Measurements from ENCODE around the gene DDHD1.

The DDHD1 gene

GRCh38 chr14:53152184-53152886, 788 bp downstream of the DDHD1 start:
- peak; percentile 64 for DNase-seq (ENCODE audit: low spot score)
- in situ Hi-C loops (cut with MboI; ENCODE audit: low sequenced_read_pairs, unreplicated experiment), result no loop called here
- no peak for TF ChIP-seq CTCF (IDR thresholded peaks at IDR 0.05; ENCODE audit: borderline replicate concordance, control extremely low read depth, extremely low read depth, insufficient read depth, missing control alignments)

- in situ Hi-C loops (cut with MboI; ENCODE audit: low sequenced_read_pairs, unreplicated experiment), result no loop called here
- TF ChIP-seq CTCF (IDR thresholded peaks at IDR 0.05; ENCODE audit: borderline replicate concordance, control extremely low read depth, extremely low read depth, insufficient read depth, missing control alignments), result no peak
- no peak for DNase-seq (ENCODE audit: low spot score)
Measured at GRCh38 chr14:53151523-53152183, 1.5 kb downstream of the DDHD1 start.

GRCh38 chr14:53149668-53150316, 3.3 kb downstream of the DDHD1 start:
- no peak for DNase-seq (ENCODE audit: low spot score)
- in situ Hi-C loops (cut with MboI; ENCODE audit: low sequenced_read_pairs, unreplicated experiment), result no loop called here
- no peak for TF ChIP-seq CTCF (IDR thresholded peaks at IDR 0.05; ENCODE audit: borderline replicate concordance, control extremely low read depth, extremely low read depth, insufficient read depth, missing control alignments)

GRCh38 chr14:53148671-53149070, 4.5 kb downstream of the DDHD1 start:
- in situ Hi-C loops (cut with MboI; ENCODE audit: low sequenced_read_pairs, unreplicated experiment), result no loop called here
- DNase-seq (ENCODE audit: low spot score), result no peak
- no peak for TF ChIP-seq CTCF (IDR thresholded peaks at IDR 0.05; ENCODE audit: borderline replicate concordance, control extremely low read depth, extremely low read depth, insufficient read depth, missing control alignments)

- TF ChIP-seq CTCF (IDR thresholded peaks at IDR 0.05; ENCODE audit: borderline replicate concordance, control extremely low read depth, extremely low read depth, insufficient read depth, missing control alignments), result no peak
- in situ Hi-C loops (cut with MboI; ENCODE audit: low sequenced_read_pairs, unreplicated experiment), result no loop called here
- no peak for DNase-seq (ENCODE audit: low spot score)
Measured at GRCh38 chr14:53147893-53148292, 5.2 kb downstream of the DDHD1 start.

GRCh38 chr14:53147208-53147607, 5.9 kb downstream of the DDHD1 start:
- in situ Hi-C loops (cut with MboI; ENCODE audit: low sequenced_read_pairs, unreplicated experiment), result no loop called here
- TF ChIP-seq CTCF (IDR thresholded peaks at IDR 0.05; ENCODE audit: borderline replicate concordance, control extremely low read depth, extremely low read depth, insufficient read depth, missing control alignments), result no peak

More at GRCh38 chr14:53147208-53147607, 5.9 kb downstream of the DDHD1 start:
- no peak for DNase-seq (ENCODE audit: low spot score)

All from GM13976 (cell line).